Activated CD4-positive, alpha-beta T cell treated with anti-CD3 and anti-CD28 coated beads for 4 hours (primary cell): ENCODE results near the gene PSG6.
"Not testable (repeated sequence)": the region's sequence is repeated elsewhere in the genome, so short reads cannot be mapped to it uniquely, and the experiment has no call there.

Experiments
- DNase-seq, 2 donors: peaks; one replicate each; pipeline ENCODE4 v3.0.0-alpha.2; 2020

PSG6 gene

GRCh38 chr19:42900561-42900960 is 17.1 kb downstream of the PSG6 start:
- DNase-seq, result not testable (repeated sequence)

- DNase-seq, result not testable (repeated sequence)
These were observed 18.0 kb downstream of the PSG6 start for GRCh38 chr19:42899674-42900073.

- DNase-seq, result not testable (repeated sequence)
These were observed 18.6 kb downstream of the PSG6 start for GRCh38 chr19:42899110-42899509.

GRCh38 chr19:42898656-42899055 is 19.0 kb downstream of the PSG6 start:
- not testable (repeated sequence) for DNase-seq

- DNase-seq, result not testable (repeated sequence)
These were observed 20.0 kb downstream of the PSG6 start for GRCh38 chr19:42897729-42898128.

GRCh38 chr19:42890446-42890845 is 27.2 kb downstream of the PSG6 start:
- not testable (repeated sequence) for DNase-seq

- DNase-seq, result not testable (repeated sequence)
These were observed 29.7 kb downstream of the PSG6 start for GRCh38 chr19:42887876-42888445.

GRCh38 chr19:42882730-42883129 is 35.0 kb downstream of the PSG6 start:
- not testable (repeated sequence) for DNase-seq

GRCh38 chr19:42882010-42882409 is 35.7 kb downstream of the PSG6 start:
- DNase-seq, result not testable (repeated sequence)

GRCh38 chr19:42881279-42881678 is 36.4 kb downstream of the PSG6 start:
- not testable (repeated sequence) for DNase-seq

- DNase-seq, result not testable (repeated sequence)
These were observed 37.1 kb downstream of the PSG6 start for GRCh38 chr19:42880621-42881020.

GRCh38 chr19:42879613-42880012 is 38.1 kb downstream of the PSG6 start, which contains the start of gene PSG1:
PSG1 (minus strand) TSS chr19:42879713; CDS start chr19:42879581, 132 bp downstream.
- no peak for DNase-seq

GRCh38 chr19:42876596-42876995 is 41.1 kb downstream of the PSG6 start:
- DNase-seq, result not testable (repeated sequence)

GRCh38 chr19:42875881-42876280 is 41.8 kb downstream of the PSG6 start:
- DNase-seq, result not testable (repeated sequence)

GRCh38 chr19:42874901-42875813 is 42.5 kb downstream of the PSG6 start:
- DNase-seq, result not testable (repeated sequence)

- not testable (repeated sequence) for DNase-seq
These were observed 43.6 kb downstream of the PSG6 start for GRCh38 chr19:42874136-42874535.

GRCh38 chr19:42872608-42873007 is 45.1 kb downstream of the PSG6 start:
- DNase-seq, result no peak

GRCh38 chr19:42857544-42857867 is 60.2 kb downstream of the PSG6 start:
- no peak for DNase-seq

GRCh38 chr19:42856866-42857543 is 60.7 kb downstream of the PSG6 start:
- DNase-seq, result not testable (repeated sequence)

GRCh38 chr19:42854745-42855144 is 62.9 kb downstream of the PSG6 start:
- DNase-seq, result not testable (repeated sequence)

GRCh38 chr19:42853231-42853630 is 64.5 kb downstream of the PSG6 start:
- DNase-seq, result not testable (repeated sequence)

- not testable (repeated sequence) for DNase-seq
These were observed 64.9 kb downstream of the PSG6 start for GRCh38 chr19:42852821-42853220.
